ENCODE measurements around the gene FPGS. TPM values are rescaled to one million over a fixed set of nuclear protein-coding genes. Genes with fewer than 3 reads are reported as not detected.
"Not testable (repeated sequence)": the region's sequence is repeated elsewhere in the genome, so short reads cannot be mapped to it uniquely, and the experiment has no call there.

Gene FPGS
- total RNA-seq, 1 experiment from 2014 or later = 104 TPM

GRCh38 chr9:127770905-127771569, 31.6 kb upstream of the FPGS start:
- DNase-seq (ENCODE audit: low read depth) = peak; percentile 94

GRCh38 chr9:127771570-127772189, 31.0 kb upstream of the FPGS start:
- no peak for DNase-seq (ENCODE audit: low read depth)

GRCh38 chr9:127772603-127773002, 30.1 kb upstream of the FPGS start:
- no peak for DNase-seq (ENCODE audit: low read depth)

- no peak for DNase-seq (ENCODE audit: low read depth)
Observed at GRCh38 chr9:127773272-127773671, 29.4 kb upstream of the FPGS start.

GRCh38 chr9:127773981-127774380, 28.7 kb upstream of the FPGS start:
- DNase-seq (ENCODE audit: low read depth) = no peak

- DNase-seq (ENCODE audit: low read depth) = no peak
Observed at GRCh38 chr9:127776195-127776923, 26.3 kb upstream of the FPGS start.

- no peak for DNase-seq (ENCODE audit: low read depth)
Observed at GRCh38 chr9:127776924-127777289, 25.8 kb upstream of the FPGS start.

- no peak for DNase-seq (ENCODE audit: low read depth)
Observed at GRCh38 chr9:127777368-127777980, 25.2 kb upstream of the FPGS start.

GRCh38 chr9:127778280-127779135, 24.2 kb upstream of the FPGS start, which contains the start of gene SH2D3C:
TSS of gene SH2D3C (minus strand) at chr9:127778666. CDS start at chr9:127778627, 39 bp downstream.
- no peak for DNase-seq (ENCODE audit: low read depth)

GRCh38 chr9:127779136-127779981, 23.3 kb upstream of the FPGS start:
- DNase-seq (ENCODE audit: low read depth) = no peak

GRCh38 chr9:127780126-127780885, 22.4 kb upstream of the FPGS start:
- DNase-seq (ENCODE audit: low read depth) = no peak

GRCh38 chr9:127780909-127781308, 21.8 kb upstream of the FPGS start:
- DNase-seq (ENCODE audit: low read depth) = not testable (repeated sequence)

GRCh38 chr9:127781806-127782205, 20.9 kb upstream of the FPGS start:
- no peak for DNase-seq (ENCODE audit: low read depth)

- no peak for DNase-seq (ENCODE audit: low read depth)
Observed at GRCh38 chr9:127783111-127784008, 19.3 kb upstream of the FPGS start.

- DNase-seq (ENCODE audit: low read depth) = peak; percentile 72
Observed at GRCh38 chr9:127785023-127785932, 17.4 kb upstream of the FPGS start.

- peak; percentile 84 for DNase-seq (ENCODE audit: low read depth)
Observed at GRCh38 chr9:127785933-127786772, 16.5 kb upstream of the FPGS start, which contains the start of gene CDK9. TSS of gene CDK9 (plus strand) at chr9:127786034. CDS start at chr9:127786149, 115 bp downstream.

- DNase-seq (ENCODE audit: low read depth) = no peak
Observed at GRCh38 chr9:127786773-127787104, 15.9 kb upstream of the FPGS start.

Measured in LHCN-M2 (cell line).